AG20443 (cell line): ENCODE data around the gene TM9SF2.
"Not testable (repeated sequence)": the region's sequence is repeated elsewhere in the genome, so short reads cannot be mapped to it uniquely, and the experiment has no call there.

Experiments
- DNase-seq: peaks from one replicate; pipeline ENCODE4 v3.0.0; 2012; ENCODE audit warnings: low spot score, mixed read lengths

The TM9SF2 gene

GRCh38 chr13:99536023-99536422, 34.8 kb downstream of the TM9SF2 start:
- DNase-seq, result no peak

DNA sequence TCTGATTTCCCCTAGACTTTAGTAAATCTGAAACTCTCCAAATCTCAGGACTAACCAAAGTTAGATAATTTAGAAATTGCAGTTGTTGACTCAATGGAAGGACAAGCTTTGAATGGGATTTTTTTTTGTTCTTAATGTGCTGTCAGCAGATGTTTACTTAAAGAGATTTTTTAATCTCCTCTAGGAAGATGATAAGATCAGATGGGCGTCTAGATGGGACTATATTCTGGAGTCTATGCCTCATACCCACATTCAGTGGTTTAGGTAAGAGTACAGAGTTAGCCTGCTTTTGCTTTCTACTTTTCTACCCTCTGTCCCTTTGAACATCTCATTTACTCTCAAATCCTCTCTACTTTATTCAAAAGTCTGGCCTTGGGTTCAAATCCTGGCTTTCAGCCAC, 39.3 kb downstream of the TM9SF2 start:
- no peak for DNase-seq

DNA sequence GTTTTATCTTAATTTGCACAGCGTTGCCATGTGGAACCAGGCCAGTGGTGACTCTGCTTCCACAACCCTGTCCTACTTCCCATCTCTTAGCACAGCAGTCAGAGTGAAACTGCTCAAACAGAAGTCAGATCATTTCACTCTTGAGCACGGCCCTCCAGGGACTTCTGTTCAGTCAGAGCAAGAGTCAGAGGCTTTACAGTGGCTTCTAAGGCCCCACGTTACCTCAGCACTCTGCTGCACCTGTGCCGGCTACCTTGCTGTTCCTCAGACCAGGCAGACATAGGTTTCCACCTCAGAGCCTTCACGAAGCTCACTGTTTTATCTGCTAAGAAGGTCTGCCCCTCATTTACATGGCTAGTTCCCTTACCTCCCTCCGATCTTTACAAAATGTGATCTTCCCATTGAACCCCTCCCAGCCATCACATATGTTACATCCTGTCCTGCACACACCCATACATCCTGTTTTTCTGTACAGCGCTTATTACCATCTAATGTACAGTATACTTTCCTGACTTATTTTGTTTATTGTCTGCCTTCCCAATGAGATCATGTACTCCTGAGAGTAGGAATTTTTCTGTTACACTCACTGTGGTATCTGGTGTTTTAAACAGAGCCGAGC, 41.6 kb downstream of the TM9SF2 start:
- no peak for DNase-seq

DNA sequence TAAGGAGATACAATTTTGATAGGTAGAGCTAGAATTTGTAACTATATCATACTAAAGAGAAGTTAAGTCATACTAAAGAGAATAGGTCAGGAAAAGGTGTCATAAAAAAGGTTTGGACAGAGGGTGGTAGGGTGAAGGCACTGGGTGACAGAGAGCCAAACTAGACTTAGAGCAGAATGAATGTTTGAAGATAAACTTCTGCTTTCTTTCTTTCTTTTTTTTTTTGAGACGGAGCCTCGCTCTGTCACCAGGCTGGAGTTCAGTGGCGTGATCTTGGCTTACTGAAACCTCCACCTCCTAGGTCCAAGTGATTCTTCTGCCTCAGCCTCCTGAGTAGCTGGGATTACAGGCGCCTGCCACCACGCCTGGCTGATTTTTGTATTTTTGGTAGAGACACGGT, 44.1 kb downstream of the TM9SF2 start:
- no peak for DNase-seq

DNA sequence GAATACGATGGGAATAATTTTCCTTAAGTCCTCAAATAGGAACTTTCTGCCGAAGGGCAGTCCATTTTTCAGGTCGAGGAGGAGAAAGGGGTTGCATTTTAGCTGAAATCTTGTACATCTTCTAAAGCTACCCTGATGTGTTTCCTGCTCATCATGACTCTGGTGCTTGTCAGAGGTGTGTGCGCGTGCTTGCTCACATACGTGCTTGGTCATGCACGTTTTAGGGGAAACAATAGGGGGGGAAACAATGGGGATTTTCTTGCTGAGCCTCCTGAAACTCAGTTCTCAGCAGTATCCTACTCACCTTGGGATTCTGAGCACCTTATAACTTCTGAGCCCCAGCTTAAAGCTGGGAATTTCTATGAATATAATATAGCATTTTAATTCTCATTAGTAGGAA, 44.7 kb downstream of the TM9SF2 start:
- no peak for DNase-seq

DNA sequence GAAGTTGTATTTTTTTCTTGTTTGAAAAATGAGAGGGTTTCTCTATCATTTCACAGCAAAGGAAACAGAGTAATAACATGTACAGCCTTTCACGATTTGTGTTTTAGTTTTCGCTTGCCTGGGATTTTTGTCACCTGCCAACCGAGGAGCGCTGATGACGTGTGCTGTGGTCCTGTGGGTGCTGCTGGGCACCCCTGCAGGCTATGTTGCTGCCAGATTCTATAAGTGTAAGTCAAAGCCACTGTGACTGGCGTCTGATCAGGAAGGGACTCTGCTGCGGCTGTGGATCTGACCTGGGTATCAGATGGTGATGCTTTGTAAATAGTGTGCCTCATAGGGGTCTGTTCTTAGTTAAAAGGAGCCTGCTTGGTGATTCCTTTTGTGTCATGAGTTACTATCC, 45.6 kb downstream of the TM9SF2 start:
- DNase-seq, result no peak

DNA sequence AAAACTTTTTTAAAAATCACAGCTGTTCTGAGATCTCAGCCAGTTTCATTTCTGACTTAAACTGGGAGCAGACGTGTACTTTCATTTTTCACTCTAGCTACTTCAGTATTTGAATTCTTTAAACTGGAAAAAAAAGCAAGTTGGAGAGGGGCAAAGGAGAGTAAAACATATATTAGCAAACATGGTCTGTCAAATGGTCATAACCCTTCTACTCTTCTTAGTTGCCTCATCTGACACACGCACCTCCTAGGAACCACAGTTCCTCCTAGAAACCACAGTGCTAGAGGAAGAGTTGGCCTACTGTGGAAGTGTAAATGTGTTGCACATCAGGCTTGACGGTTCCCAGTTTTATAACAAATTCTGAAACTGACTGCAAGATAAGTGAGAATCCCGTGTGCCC, 47.2 kb downstream of the TM9SF2 start:
- no peak for DNase-seq

DNA sequence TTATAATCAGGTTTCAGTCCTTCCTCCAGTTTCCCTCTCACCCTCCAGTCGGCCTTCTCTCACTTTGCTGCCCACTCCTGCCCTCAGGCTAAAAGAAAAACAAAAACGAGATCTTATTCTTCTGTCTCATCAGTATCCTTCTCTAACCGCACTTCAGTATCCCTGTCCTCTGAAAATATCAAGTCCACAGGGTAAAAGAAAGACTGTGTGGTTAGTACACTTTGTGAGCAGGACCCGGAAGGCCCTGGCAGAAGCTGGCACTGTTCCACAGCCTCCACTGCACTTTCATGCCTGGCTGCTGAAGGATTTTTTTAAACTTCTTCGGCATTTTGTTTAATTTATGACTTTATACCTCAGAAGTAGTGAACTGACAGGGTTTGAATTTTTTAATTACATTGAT, 51.8 kb downstream of the TM9SF2 start:
- DNase-seq, result no peak

- DNase-seq, result no peak
Observed at GRCh38 chr13:99555149-99555548, 53.9 kb downstream of the TM9SF2 start.

- no peak for DNase-seq
Observed at GRCh38 chr13:99556867-99557443, 55.7 kb downstream of the TM9SF2 start.

- DNase-seq, result no peak
Observed at GRCh38 chr13:99558570-99559180, 57.4 kb downstream of the TM9SF2 start.

DNA sequence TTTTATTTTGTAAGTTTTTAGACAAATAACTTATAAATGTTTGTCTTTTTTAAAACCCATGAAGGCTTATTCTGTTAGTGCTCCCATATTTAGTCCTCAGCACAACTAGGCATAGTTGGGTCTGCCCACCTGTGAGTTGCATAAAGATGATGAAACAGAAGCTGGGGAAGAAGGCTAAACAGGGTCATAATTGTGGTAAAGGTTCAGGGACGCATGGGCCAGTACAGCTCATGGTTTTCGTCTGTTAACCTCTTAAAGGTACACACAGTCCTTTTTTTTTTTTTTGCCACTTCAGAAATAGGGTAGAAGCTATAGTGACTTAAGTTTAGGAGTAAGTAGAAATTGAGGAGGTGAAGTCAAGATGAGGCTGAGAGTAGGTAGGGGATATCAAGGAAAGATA, 58.3 kb downstream of the TM9SF2 start:
- DNase-seq, result no peak

DNA sequence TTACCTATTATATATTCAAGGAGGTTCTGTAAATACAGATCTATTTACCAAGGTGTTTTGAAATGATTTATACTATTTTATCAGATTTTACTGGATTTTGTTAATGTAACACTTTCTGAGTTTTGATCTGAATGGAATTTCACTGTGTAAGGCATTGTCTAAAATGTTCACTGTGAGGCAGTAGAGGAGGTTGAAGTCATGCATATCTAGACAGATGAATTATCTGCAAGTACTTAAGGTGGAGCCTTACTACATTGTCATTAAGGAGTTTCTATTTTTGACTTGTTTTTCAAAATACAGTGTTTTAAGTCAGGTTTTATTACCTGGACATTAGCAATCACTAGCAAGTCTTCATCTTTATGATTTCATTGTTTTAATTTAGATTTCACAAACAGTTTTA, 62.1 kb downstream of the TM9SF2 start:
- DNase-seq, result no peak

DNA sequence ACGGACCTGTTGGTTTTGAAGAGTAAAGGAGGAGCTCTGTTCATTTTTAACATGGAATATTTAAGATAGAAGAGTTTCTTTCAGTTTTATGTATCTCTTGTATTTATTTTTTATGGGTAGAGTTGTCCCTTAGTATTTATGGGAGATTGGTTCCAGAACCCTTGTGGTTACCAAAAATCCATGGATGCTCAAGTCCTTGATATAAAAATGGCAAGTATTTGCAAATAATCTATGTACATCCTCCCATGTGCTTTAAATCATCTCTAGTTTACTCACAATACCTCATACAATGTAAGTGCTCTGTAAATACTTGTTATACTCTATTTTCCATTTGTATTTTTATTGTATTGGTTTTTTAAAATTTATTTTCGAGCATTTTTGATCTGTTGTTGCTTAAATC, 63.1 kb downstream of the TM9SF2 start:
- no peak for DNase-seq

GRCh38 chr13:99565478-99566124, 64.3 kb downstream of the TM9SF2 start:
- DNase-seq, result peak; percentile 23

- DNase-seq, result peak; percentile 12
Observed at GRCh38 chr13:99566125-99567083, 65.1 kb downstream of the TM9SF2 start.

DNA sequence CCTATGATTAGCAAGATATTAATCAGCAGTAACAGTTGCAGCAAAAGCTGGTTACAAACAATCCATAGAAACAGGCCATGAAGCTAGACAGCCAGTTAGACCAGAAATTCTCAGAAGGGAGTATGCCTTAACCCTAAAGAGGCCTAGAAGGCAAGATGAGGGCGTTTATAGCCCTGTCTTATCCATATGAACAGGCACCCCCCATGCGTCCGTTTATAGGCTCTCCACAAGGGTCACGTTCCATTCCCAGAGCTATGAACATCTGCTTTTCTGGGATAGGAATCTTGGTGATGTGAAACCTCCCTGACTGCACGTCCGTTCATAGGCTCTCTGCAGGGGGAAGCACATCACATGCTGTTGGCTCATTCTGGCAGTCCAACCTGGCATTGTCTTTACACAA, 67.6 kb downstream of the TM9SF2 start:
- not testable (repeated sequence) for DNase-seq

DNA sequence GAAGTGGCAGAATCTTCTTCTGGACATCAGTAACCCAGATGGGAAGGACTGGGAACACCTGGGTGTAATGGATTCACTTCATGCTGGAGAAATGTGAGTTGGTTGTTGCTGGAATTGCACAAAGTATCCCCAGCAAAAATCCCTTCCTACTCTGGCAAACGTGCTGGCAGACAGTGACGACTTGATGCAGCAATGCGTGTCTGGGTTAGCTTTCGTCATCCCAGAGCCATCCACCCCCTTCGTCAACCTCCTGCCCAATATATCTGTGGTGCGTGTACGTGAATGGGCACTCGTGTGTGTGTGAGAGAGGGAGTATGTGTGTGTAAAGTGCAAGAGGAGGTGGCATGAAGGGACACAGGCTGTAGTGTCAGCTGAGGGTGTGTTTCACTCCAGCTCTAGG, 70.9 kb downstream of the TM9SF2 start:
- DNase-seq, result peak; percentile 89

GRCh38 chr13:99572921-99573320, 71.6 kb downstream of the TM9SF2 start:
- DNase-seq, result peak; percentile 41

GRCh38 chr13:99575376-99576120, 74.3 kb downstream of the TM9SF2 start:
- DNase-seq, result no peak
